ENCODE data around the gene TNNT3.

The TNNT3 gene

GRCh38 chr11:1958367-1958766 lies 38.9 kb downstream of the TNNT3 start:
- no peak for DNase-seq (ENCODE audit: low read depth)

- DNase-seq (ENCODE audit: low read depth): no peak
Observed at GRCh38 chr11:1959786-1960185, 40.3 kb downstream of the TNNT3 start.

- no peak for DNase-seq (ENCODE audit: low read depth)
Observed at GRCh38 chr11:1963864-1964263, 44.4 kb downstream of the TNNT3 start.

GRCh38 chr11:1964348-1964747 lies 44.8 kb downstream of the TNNT3 start:
- DNase-seq (ENCODE audit: low read depth): no peak

GRCh38 chr11:1964955-1965354 lies 45.5 kb downstream of the TNNT3 start:
- no peak for DNase-seq (ENCODE audit: low read depth)

- no peak for DNase-seq (ENCODE audit: low read depth)
Observed at GRCh38 chr11:1966531-1966930, 47.0 kb downstream of the TNNT3 start.

- no peak for DNase-seq (ENCODE audit: low read depth)
Observed at GRCh38 chr11:1967641-1968225, 48.2 kb downstream of the TNNT3 start.

GRCh38 chr11:1968454-1969002 lies 49.0 kb downstream of the TNNT3 start:
- no peak for DNase-seq (ENCODE audit: low read depth)

GRCh38 chr11:1969035-1969434 lies 49.5 kb downstream of the TNNT3 start:
- no peak for DNase-seq (ENCODE audit: low read depth)

- DNase-seq (ENCODE audit: low read depth): no peak
Observed at GRCh38 chr11:1969776-1970175, 50.3 kb downstream of the TNNT3 start.

GRCh38 chr11:1970956-1971355 lies 51.5 kb downstream of the TNNT3 start:
- DNase-seq (ENCODE audit: low read depth): no peak

GRCh38 chr11:1975185-1975584 lies 55.7 kb downstream of the TNNT3 start:
- DNase-seq (ENCODE audit: low read depth): no peak

- DNase-seq (ENCODE audit: low read depth): no peak
Observed at GRCh38 chr11:1978720-1979473, 59.4 kb downstream of the TNNT3 start.

- no peak for DNase-seq (ENCODE audit: low read depth)
Observed at GRCh38 chr11:1979607-1980006, 60.1 kb downstream of the TNNT3 start.

- no peak for DNase-seq (ENCODE audit: low read depth)
Observed at GRCh38 chr11:1982873-1983600, 63.5 kb downstream of the TNNT3 start.

GRCh38 chr11:1983601-1983961 lies 64.1 kb downstream of the TNNT3 start:
- no peak for DNase-seq (ENCODE audit: low read depth)

GRCh38 chr11:1987024-1987423 lies 67.5 kb downstream of the TNNT3 start:
- no peak for DNase-seq (ENCODE audit: low read depth)

- no peak for DNase-seq (ENCODE audit: low read depth)
Observed at GRCh38 chr11:1988174-1988573, 68.7 kb downstream of the TNNT3 start.

Data from GM04503 (cell line).